GM18909 (cell line): ENCODE data around the gene CEP128.

Experiments
- ATAC-seq: cut with Tn5 transposase; IDR thresholded peaks from one replicate; pipeline ENCODE4 v1.9.1; 2021; ENCODE audit warnings: mild to moderate bottlenecking; ENCODE audit not compliant: unreplicated experiment, poor library complexity

The CEP128 gene

DNA sequence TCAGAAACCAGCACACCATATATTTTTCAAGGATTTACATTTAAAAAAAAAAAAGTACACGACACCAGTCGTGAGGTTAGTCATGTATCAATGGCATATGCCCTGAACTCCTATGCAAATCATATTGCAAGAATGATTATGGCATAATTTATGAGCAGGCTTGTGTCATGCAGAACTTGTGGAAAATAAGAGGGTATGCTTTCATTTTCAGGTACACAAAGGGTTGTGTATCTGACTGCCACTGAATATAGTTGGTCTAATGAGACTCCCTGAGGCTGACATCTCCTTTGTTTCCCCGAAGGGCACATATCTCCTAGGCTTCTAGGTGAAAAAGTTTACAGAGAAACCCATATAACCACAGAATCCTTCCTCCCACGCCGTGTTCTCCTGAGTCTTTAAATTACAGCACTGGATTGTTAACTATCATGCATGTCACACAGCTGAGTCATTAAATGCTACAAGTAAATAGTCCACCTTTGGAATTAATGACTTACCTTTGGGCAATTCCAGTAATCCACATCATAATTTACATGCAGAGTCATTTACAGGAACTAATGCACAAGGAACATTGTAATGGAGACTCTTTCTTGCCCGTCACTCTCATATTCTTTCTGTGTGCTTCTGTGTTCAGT, 373.5 kb downstream of the CEP128 start:
- ATAC-seq: no peak

DNA sequence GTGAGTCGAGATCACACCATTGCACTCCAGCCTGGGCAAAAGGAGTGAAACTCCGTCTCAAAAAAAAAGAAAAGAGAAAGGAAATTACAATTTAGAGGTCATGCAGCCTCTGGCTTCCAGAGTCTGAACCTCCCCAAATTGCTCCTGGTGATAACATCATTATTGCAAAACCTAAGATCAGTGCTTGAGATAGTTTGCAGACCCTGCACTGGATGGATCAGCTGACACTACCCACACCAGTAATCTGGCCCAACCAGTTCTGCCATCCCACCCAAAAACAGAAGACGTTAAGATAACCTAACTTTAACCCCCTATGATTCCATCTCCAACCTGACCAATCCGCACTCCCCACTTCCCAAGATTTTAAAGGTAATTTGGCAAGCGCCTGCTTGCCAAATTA, 376.5 kb downstream of the CEP128 start:
- ATAC-seq: no peak

DNA sequence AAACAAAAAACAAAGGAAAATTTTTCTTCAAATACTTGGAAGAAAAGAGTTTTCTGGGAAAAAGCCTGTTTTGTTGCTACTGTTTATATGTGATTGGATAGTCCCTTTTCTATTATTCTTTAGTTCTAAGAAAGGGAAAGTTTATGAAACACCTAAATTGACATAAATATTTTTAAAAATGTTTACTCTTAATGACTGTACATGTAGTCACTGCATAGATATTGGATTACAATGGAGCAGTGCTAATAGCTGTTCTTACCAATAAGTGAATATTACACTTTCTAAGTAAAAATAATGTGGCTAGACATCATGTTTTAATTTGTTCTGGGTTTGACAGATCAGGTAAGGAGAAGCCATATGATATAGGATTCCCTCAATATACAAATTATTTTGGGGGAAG, 377.5 kb downstream of the CEP128 start:
- ATAC-seq: no peak

DNA sequence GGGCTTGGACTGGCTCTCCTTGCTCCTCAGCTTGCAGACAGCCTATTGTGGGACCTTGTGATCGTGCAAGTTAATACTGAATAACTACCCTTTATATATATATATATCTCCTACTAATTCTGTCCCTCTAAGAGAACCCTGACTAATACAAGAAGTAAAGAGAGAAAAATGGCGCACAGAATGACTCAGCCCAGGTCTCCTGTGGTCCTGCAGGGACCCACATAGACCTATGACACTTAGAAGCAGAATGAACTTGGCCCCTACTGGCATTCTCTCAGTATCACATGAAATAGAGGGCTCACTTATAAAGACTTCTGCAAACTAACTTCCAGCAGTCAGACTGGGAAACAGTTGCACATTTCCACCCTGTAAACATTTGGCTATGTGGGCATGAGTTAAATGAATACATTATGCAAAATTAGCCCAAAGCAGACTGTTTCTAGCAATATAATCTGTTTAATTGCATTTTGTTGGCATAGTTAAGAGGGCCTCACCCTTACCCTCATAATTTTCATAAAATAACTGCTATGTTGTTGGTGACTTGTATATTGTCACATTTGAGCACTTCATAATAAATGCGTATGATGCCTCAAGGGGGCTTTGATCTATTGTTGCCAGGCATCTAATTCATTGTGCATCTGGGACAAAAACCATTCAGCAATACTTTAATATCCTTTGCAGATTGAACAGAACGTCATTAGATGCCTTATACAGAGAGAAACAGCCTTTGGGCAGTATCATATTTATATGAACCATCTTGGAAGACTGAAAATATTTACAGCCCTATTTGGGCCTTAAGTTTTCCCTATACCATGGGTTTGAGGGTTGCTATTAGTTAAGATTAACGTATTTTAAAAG, 380.5 kb downstream of the CEP128 start:
- peak; percentile 92 for ATAC-seq

DNA sequence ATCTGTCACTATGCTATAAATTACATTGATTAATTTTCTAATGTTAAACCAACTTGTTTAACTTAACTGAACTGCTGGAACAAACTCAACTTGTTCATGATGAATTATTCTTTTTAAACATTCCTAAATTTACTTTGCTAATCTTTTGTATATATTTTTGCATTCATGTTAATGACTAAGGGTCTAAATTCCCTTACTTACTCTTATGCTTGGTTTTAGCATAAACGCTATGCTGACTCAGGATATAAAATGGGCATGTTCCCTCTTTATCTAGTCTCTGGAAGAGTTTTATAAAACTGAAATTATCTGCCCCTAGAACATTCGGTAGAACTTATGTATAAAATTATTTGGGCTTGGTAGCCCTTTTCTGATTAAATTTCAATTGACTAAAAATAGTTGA, 387.4 kb downstream of the CEP128 start:
- no peak for ATAC-seq

DNA sequence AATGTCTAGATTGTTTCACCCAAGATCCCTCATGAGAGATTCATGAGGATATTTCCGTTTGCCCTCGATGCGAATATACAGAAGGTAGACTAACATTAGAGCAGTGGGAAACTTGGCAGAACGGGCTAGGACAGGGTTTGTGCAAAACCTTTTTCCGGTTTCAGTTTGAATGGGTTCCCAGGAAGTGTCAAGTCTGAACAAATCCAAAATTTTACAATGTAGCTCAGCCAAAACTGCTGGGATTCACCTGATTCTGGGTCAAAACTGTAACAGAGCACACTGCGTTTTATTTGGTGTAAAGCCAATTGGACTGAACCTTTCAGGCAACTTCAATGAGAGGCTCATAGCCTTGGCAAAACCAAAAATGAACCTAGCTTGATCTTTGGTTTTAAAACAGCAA, 392.4 kb downstream of the CEP128 start:
- ATAC-seq: no peak

DNA sequence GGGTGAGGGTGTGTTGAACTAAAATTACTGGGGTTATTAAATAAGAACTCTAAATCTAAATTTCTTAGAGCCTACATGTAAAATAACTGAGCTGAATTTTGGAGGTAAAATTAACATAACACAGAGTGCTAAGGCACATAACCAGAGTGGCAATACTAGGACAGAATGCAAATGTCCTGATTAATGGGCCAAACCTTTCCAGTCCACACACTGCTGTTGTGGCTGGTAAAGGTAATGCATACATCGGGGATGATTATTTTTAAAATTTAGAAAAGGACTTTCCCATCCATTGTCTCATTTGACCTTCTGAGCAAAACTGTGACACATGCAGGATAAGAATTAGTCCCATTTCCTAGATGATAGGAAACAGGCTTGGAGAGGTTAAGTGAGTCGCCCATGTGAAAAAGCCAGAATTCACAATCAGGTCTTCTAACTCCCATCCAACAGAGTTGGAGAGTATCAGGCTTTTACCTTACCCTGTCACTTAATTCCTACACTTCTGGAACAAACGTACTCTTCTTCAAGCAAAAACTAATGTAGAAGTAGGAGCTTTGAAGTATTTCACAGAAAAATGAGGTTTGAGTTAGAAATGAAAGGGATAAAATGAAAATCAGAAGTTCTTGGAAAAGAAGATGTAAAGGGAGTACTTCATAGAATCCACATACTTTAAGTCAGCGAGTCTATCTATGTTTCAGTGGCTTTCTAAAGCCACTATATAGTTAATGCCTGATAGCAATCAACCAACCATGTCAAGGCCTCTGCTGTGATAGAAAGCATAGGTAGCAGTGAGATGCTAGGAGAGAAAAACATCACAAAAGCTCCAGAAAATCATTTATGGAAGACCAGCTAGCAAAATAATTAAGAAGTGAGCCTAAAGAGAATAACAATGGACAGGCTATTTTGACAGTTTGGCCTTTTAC, 395.3 kb downstream of the CEP128 start:
- peak; percentile 78 for ATAC-seq

DNA sequence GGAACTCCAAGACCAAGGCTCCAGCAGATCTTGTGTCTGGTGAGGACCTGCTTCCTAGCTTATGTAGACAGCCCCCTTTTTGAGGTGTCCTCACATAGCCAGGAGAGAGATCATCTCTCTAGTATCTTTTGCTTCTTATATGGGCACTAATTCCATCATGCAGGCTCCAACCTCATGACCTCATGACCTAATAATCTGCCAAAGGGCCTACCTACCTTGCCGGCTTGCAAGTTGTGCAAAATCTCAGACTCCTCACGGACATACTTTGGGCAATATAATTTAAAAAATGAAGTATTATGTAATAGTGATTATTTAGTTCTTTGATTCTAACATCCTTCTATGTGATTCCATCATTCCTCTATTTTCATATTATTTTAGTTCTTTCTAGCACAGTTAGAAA, 397.2 kb downstream of the CEP128 start:
- ATAC-seq: no peak

DNA sequence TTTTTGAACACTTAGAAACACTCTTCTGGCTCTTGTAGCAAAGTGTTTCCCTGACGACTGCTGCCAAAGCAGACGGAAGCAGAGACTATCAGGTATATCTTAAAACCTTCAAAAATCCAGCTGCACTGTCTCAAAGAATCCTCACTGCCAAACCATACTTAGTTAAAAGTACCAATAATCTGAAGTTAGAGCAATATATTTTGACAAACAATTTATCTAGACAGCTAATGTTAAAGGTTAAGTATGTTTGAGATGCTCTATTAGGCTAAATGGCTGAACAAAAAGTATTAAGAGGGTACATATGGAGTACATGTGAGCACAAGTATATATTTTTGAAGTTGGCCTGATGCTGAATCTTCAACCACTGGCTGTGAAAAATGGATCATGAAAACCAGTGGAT, 398.3 kb downstream of the CEP128 start:
- no peak for ATAC-seq

DNA sequence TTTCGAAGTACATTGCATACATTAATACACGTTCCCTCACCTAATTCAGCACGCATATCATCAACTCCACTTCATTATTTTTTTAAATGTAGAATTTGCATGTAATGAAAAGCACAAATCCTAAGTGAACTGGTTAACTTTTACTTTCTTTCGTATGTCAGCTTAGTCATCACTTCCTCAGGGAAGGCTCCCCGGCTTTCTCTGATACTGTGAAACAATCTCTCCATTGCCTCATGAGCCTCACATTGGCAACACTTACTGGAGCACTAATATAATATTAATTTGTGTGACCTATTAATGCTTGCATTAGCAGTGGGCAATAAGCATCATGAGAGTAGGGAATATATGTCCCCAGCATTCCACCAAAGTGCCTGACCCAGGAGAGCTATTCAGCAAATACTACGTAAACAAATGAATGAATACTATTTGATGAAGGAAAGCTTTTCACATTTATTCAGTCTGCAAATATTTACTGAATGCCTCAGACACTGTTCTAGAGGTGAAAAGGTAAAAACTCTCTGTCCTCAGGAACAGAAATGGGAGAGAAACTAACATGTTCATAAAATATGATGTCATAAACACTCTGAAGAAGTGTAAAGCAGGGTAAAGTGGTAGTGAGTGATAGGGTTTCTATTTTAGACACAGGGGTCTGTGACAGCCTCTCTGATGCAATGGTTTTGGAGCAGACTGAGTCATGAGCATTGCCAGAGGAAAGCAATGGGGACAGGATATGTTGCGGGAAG, 402.7 kb downstream of the CEP128 start:
- no peak for ATAC-seq

DNA sequence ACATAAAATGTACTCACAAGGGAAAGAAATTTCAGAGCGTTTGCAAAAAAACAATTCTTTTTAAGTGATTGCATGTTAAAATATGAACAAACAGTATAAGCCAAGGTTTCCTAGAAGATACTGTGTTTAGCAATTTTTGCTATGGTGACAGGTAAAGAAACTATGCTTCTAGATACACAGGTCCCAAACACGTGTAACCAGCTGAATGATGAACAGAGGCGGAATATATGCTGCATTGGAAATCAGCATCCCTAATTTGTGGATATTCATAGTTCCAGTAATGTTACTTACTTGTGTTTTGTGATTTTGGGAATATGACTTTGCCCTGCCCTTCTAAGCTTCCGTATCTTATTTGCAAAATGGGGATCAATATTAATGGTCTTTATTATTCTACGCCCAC, 403.9 kb downstream of the CEP128 start:
- no peak for ATAC-seq

DNA sequence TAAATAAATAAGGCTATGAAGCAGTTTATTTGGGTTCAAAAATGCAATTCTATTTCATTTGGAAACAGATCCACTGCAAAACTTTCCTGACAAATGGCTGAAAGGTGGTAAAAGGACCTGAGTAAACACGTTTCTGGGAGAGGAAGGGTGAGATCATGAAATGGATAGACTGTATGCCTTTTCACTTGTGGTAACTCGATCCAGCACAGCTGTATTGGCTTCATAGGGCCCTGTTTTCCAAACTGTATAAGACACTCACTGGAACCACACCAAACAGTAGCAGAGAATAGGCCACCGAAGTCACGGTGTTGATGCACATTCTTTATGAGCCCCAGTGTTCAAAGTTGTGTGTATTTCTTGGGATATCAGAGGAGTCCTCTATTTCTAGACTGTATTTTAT, 405.1 kb downstream of the CEP128 start:
- no peak for ATAC-seq

DNA sequence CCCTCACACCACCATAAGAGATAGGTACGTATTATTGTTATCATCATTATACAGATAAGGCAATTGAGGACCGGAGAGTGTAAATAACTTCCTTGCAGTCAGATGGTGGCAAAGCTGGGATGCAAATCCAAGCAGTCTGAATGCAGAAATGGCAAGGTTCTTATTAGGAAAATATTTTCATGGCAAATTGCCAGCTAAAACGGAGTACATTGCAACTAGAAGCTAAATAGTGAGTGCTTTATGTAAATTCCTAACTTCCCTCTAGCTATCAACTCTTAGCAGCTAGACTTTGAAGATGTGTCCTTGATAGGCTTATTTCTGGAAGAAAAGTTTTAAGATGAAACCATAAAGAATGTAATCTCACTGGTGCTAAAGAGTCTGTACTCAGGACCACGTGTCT, 406.4 kb downstream of the CEP128 start:
- no peak for ATAC-seq

DNA sequence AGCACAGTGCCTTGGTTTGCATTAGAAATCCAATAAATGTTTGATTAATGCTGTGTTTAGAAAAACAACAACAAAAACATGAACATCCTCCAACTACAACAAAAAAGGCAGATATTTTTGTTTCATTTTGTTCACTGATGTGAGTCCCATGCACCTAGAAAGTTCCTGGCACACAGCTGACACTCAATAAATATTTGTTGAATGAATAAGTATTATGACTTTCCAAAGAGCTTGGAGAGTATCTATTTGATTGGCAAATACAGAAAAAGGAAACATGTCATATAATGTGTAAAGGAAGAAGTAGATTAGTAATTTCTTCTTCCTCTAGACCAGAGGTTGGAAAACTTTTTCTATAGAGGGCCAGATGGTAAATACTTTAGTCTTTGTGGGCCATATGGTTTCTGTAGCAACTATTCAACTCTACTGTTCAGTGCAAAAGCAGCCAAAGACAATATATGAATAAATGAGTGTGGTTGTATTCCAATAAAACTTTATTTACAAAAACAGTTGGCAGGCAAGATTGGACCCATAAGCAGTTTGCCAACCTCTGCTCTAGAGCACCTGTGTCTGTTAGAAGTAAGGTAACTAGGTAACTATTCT, 417.9 kb downstream of the CEP128 start:
- ATAC-seq: no peak

DNA sequence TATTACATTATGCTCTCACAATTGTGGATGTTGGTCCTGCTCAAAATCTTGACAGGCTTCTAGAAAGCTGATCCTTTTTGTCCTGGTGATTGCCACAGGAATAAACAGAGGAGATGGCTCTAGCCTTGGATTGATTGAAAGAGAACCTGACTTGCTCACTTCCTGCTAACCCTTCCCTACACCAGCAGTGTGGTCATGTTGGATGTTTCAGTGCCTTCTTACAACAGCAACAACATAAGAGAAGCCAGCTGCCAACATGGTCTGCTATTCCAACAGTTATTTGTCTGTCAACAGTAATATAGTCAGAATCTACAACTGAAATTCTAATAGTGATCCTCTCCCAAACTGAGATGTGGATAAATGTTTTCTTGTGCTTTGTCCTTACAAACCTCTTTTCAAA, 418.6 kb downstream of the CEP128 start:
- ATAC-seq: no peak

DNA sequence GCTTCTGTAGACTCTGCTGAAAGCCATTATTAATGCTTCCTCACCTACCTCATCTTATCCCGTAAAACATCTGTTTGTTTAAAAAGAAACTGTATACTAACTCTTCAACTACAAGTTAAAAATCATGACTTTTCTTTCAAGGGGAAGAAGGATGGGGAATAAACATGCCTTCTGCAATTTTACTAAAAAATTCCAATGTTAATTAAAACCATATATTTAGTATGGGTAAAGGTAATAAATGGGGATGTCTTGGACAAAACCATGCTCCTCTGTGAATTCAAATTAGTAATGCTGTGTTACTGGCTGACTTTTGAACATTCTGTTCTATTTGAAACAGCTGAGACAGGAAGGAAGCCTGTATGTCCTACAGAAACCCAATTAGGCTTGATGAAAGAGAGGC, 419.1 kb downstream of the CEP128 start:
- ATAC-seq: no peak

DNA sequence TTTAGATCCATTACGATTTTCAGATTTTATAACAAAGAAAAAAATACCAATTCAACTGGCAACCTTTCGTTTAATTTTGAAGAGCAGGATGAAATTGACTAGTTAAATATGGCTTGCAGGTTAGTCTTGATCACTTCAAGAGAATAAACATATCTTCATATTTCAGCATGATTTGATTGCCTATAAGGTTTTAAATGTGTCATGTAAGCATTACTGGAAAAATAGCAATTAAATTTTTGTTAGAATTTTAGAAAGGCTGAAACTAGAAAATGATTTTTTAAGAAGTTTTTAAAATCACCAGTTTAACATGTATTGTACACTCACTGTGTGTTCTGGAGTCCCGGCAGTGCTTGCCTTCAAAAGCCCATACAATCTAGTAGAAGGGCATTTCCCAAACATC, 420.1 kb downstream of the CEP128 start:
- no peak for ATAC-seq

DNA sequence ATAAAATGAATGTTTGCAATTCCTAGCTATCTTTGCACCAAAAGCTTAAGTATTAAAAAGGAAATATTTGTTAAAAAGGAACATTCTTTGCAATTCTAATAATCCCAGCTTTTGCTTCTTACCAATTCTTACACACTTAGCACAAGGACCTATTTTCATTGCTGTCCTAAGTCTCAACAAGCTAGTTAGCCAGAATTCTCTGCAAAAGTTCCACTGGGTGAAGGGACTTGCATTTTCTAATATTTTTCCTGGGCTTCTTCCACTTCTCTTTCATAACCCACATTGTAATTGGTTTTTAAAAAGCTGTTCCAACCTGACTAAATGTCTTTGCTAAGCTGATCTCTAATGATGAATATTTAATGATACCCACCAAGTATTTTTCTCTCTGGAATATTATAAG, 422.5 kb downstream of the CEP128 start:
- no peak for ATAC-seq

DNA sequence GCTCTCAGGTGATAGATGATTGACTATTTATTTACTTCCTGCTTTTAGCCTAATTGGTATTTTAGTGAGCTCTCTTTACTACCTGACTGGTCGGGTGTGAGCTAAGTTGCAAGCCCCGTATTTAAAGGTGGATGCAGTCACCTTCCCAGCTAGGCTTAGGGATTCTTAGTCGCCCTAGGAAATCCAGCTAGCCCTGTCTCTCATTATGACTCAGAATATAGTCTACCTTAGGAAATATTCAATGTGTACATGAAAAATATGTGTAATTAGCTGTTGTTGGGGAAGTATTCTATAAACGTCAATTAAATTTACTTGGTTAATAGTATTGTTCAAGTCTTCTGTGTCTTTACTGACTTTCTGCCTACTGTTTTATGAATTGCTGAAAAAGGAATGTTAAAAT, 423.4 kb downstream of the CEP128 start:
- ATAC-seq: no peak

DNA sequence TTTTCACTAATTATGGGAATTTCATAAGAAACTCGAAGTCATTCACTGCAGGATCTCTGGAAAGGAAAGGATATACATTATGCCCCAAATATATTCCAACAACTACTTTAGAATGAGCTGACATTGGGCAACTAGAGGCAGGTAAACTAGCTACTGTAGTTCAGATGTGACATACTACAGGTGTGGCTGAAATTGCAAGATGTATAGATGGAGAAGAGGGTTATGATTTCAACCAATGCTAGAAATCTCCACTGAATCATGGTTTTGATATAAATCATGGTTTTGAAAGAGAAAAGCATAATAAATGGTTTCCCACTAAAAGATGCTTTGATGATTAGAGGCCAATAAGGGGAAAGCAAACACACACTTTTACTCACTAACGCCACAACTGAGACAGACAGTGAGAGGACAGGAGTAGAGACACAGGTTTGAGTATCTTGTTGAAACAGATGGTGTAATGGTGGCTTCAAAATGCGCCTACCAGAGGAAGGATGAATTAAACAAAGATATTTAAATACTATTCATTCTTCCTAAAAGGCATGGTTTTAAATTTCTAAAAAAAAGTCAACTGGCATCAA, 434.2 kb downstream of the CEP128 start:
- no peak for ATAC-seq
